ENCODE data around the gene TNFRSF8. TPM values are rescaled to one million over a fixed set of nuclear protein-coding genes. Genes with fewer than 3 reads are reported as not detected.

The TNFRSF8 gene
- total and polyA plus RNA-seq, 9 of the 15 experiments (the other 6 are each of a cell fraction or from before 2014, with no cell fraction given): 3.5 to 38.4 (median 17.1) TPM

DNA sequence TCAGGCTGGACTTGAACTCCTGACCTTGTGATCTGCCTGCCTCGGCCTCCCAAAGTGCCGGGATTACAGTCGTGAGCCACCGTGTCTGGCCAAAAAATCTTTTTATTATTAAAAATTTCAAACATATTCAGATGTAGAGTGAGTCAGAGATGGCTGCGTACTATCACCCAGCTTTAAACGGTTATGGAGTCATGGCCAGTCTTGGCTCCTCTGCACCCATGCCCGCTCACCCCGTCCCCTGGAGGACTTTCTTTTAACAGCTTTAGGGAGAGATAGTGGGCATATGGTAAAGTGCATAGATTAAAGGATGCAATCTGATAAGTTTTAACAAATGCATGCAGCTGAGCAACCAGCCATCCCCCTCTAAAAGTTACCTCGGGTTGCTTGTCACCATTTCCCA is 51.8 kb downstream of the TNFRSF8 start:
- no peak for ATAC-seq
- TF ChIP-seq E2F8 (IDR thresholded peaks at IDR 0.05; ENCODE audit: low read depth, partially characterized antibody): no peak
- no peak for TF ChIP-seq RHOXF2B (CRISPR knock-in tag; conservative IDR thresholded peaks at IDR 0.05)
- TF ChIP-seq SMARCE1 (IDR thresholded peaks at IDR 0.05): no peak
- TF ChIP-seq SP2 (IDR thresholded peaks at IDR 0.05; ENCODE audit: extremely low read depth, low read depth, low read length, poor library complexity, severe bottlenecking): no peak
- no peak for TF ChIP-seq ZNF3 (CRISPR knock-in tag; IDR thresholded peaks at IDR 0.05)
- no peak for TF ChIP-seq PHF8 (IDR thresholded peaks at IDR 0.05; ENCODE audit: borderline replicate concordance, low read length)
- TF ChIP-seq BHLHE40 (IDR thresholded peaks at IDR 0.05; ENCODE audit: low read length): no peak
- no peak for TF ChIP-seq ARHGAP35 (IDR thresholded peaks at IDR 0.05; ENCODE audit: partially characterized antibody)
- TF ChIP-seq TAL1 (IDR thresholded peaks at IDR 0.05): no peak
- TF ChIP-seq BDP1 (IDR thresholded peaks at IDR 0.05; ENCODE audit: insufficient read depth, insufficient read length): no peak
- TF ChIP-seq, protein P1, sequence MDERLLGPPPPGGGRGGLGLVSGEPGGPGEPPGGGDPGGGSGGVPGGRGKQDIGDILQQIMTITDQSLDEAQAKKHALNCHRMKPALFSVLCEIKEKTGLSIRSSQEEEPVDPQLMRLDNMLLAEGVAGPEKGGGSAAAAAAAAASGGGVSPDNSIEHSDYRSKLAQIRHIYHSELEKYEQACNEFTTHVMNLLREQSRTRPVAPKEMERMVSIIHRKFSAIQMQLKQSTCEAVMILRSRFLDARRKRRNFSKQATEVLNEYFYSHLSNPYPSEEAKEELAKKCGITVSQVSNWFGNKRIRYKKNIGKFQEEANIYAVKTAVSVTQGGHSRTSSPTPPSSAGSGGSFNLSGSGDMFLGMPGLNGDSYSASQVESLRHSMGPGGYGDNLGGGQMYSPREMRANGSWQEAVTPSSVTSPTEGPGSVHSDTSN (CRISPR knock-in tag; IDR thresholded peaks at IDR 0.05; ENCODE audit: low read depth): no peak
- TF ChIP-seq, protein P1 (tag; conservative IDR thresholded peaks at IDR 0.05; ENCODE audit: low read depth): no peak
- TF ChIP-seq MXD1 (CRISPR knock-in tag; IDR thresholded peaks at IDR 0.05; ENCODE audit: borderline replicate concordance, poor library complexity, severe bottlenecking): no peak
- TF ChIP-seq CAMTA2 (CRISPR knock-in tag; conservative IDR thresholded peaks at IDR 0.05): no peak
- TF ChIP-seq CXXC5 (CRISPR knock-in tag; IDR thresholded peaks at IDR 0.05): no peak
- TF ChIP-seq HDAC8 (tag; IDR thresholded peaks at IDR 0.05): no peak
- no peak for TF ChIP-seq CBX3 (IDR thresholded peaks at IDR 0.05; ENCODE audit: borderline replicate concordance in 1 of 2, low read length in 2 of 2)
- no peak for TF ChIP-seq PURB (CRISPR knock-in tag; IDR thresholded peaks at IDR 0.05; ENCODE audit: low read depth)
- no peak for TF ChIP-seq POLR3G (IDR thresholded peaks at IDR 0.05; ENCODE audit: extremely low read depth, insufficient read length, insufficient replicate concordance)
- in situ Hi-C loops (cut with MboI) (no loop called here), intact Hi-C loops (cut with micrococcal nuclease) (no loop called here)
- H3K9me3 ChIP-seq (replicated peaks; ENCODE audit: control insufficient read depth, insufficient read depth, low read depth, low read length): no peaks in the 10 kb centered on the region
- no peak for DNase-seq (ENCODE audit: extremely low read depth in 1 of 4, low spot score in 3 of 4)
- H3K9ac ChIP-seq (ENCODE audit: insufficient read depth in 1 of 2, low read depth in 2 of 2, low read length in 2 of 2): no peak overlapping the region
- H3K27me3 ChIP-seq (ENCODE audit: control insufficient read depth in 2 of 2, insufficient read depth in 2 of 2, low read length in 2 of 2): no peaks in the 10 kb centered on the region; a peak in 1 of 5 replicates
- no peak overlapping the region for H2AFZ ChIP-seq (ENCODE audit: low read depth, low read length)
- H3K9me1 ChIP-seq (ENCODE audit: control insufficient read depth, insufficient read depth, low read length): no peaks in the 10 kb centered on the region
- no peak overlapping the region for H3K27ac ChIP-seq (ENCODE audit: extremely low read depth, low read depth, low read length)
- H3K4me2 ChIP-seq (ENCODE audit: insufficient read depth, low read length): no peak overlapping the region
- ChIA-PET CTCF (ENCODE audit: low intra/inter-chr PET ratio) (interaction anchor here (0.6 kb wide), 1 partner anchor 103 kb away, joined by 3 read pairs; no protein-coding TSS in a partner anchor), POLR2A (interaction anchor here (1.1 to 1.3 kb wide), 4 partner anchors 8 to 207 kb away, joined by 3 to 7 read pairs (median 4); no protein-coding TSS in a partner anchor)
- H4K20me1 ChIP-seq (replicated peaks; ENCODE audit: control insufficient read depth, insufficient read depth, low read length): no peaks in the 10 kb centered on the region
- H3K4me1 ChIP-seq (replicated peaks in 1 of 2; ENCODE audit: control insufficient read depth in 2 of 2, insufficient read depth in 2 of 2, low read length in 2 of 2): peaks cover 8 to 10% of the 10 kb centered on the region in 2 experiments; a peak in 3 of 5 replicates
- peaks cover 68% of the 10 kb centered on the region; the same call in 2 of the 3 replicates for H3K36me3 ChIP-seq (ENCODE audit: control insufficient read depth, insufficient read depth, low read length)
- no TSS peak for BruUV-seq (replicated peaks)
- WGBS (ENCODE audit: insufficient coverage, low coverage, missing lambda C conversion rate): 73% methylated on average over 9 of the region's 9 CpGs
- H3K4me3 ChIP-seq: no peak overlapping the region
- no peak for FAIRE-seq
- no peaks in the 10 kb centered on the region for H3K79me2 ChIP-seq (ENCODE audit: control insufficient read depth, insufficient read depth, low read length)
